Smooth muscle cell (in vitro differentiated cells): Measurements from ENCODE around the gene ELF4. TPM values are rescaled to one million over a fixed set of nuclear protein-coding genes. Genes with fewer than 3 reads are reported as not detected.
A peak's percentile ranks its signal among the peaks of the same experiment; 100 is the strongest.

Experiments
- DNase-seq: peaks from one replicate; lab custom pipeline; 2025; ENCODE audit not compliant: unreplicated experiment; lab: John Stamatoyannopoulos, UW
- H2AFZ ChIP-seq: fragments of 200-600 bp; sonication (generic); 2 replicates; pipeline ENCODE4 v1.6.0; 2016; ENCODE audit warnings: antibody characterized with exemption, low read depth, mild to moderate bottlenecking
- H3F3A ChIP-seq: fragments of 200-600 bp; sonication (generic); 2 replicates; pipeline ENCODE4 v1.6.0; 2017; ENCODE audit warnings: antibody characterized with exemption, low read depth
- H3K27ac ChIP-seq: fragments of 200-600 bp; sonication (generic); 2 replicates; pipeline ENCODE4 v1.5.1; 2016; ENCODE audit warnings: low read depth, mild to moderate bottlenecking
- H3K27me3 ChIP-seq: fragments of 200-600 bp; sonication (generic); 2 replicates; pipeline ENCODE4 v1.6.1; 2016; ENCODE audit warnings: low read depth, mild to moderate bottlenecking
- H3K36me3 ChIP-seq: fragments of 200-600 bp; sonication (generic); 2 replicates; pipeline ENCODE4 v1.5.1; 2016; ENCODE audit warnings: low read depth
- H3K4me1 ChIP-seq: fragments of 200-600 bp; sonication (generic); 2 replicates; pipeline ENCODE4 v1.5.1; 2016; ENCODE audit warnings: low read depth
- H3K4me2 ChIP-seq: fragments of 200-600 bp; sonication (generic); 2 replicates; pipeline ENCODE4 v1.6.0; 2016; ENCODE audit warnings: mild to moderate bottlenecking
- H3K4me3 ChIP-seq: fragments of 200-600 bp; sonication (generic); 2 replicates; pipeline ENCODE4 v1.5.1; 2016; ENCODE audit warnings: mild to moderate bottlenecking
- H3K79me2 ChIP-seq: fragments of 200-600 bp; sonication (generic); 2 replicates; pipeline ENCODE4 v1.6.0; 2016; ENCODE audit warnings: low read depth, mild to moderate bottlenecking
- H3K9ac ChIP-seq: fragments of 200-600 bp; sonication (generic); 2 replicates; pipeline ENCODE4 v1.6.0; 2016; ENCODE audit warnings: low read depth
- H3K9me3 ChIP-seq: fragments of 200-600 bp; sonication (generic); replicated peaks from 2 replicates; pipeline ENCODE4 v1.5.1; 2016; ENCODE audit warnings: low read depth
- H4K20me1 ChIP-seq: fragments of 200-600 bp; sonication (generic); 2 replicates; pipeline ENCODE4 v1.6.0; 2016; ENCODE audit warnings: low read depth
- WGBS: methylation state at CpG from one replicate; pipeline ENCODE4 v1.1.7; 2016; ENCODE audit warnings: low lambda C conversion rate; 5-methylcytosine and 5-hydroxymethylcytosine counted together
- polyA plus RNA-seq: library from polyadenylated mRNA; unstranded; fragments of >200 nt; fragmentation: Nextera tagmentation; extraction: Ambion mirVana; gene quantifications from 2 replicates; pipeline ENCODE4 v1.2.1, GENCODE V29; 2016
- total RNA-seq: library from RNA; depleted of rRNA; stranded (reverse); fragments of >200 nt; gene quantifications from 2 replicates; pipeline ENCODE4 v1.2.3, GENCODE V29; 2014
- TF ChIP-seq, protein P1 (sequence below): fragments of 200-600 bp; sonication (generic); IDR thresholded peaks from 2 replicates; pipeline ENCODE4 v1.5.1; 2017; ENCODE audit warnings: borderline replicate concordance, mild to moderate bottlenecking, antibody characterized with exemption; ENCODE audit not compliant: insufficient read depth, poor library complexity, severe bottlenecking

The ELF4 gene
- total and polyA plus RNA-seq, 2 experiments from 2014 or later = 12.0 to 12.6 TPM

DNA sequence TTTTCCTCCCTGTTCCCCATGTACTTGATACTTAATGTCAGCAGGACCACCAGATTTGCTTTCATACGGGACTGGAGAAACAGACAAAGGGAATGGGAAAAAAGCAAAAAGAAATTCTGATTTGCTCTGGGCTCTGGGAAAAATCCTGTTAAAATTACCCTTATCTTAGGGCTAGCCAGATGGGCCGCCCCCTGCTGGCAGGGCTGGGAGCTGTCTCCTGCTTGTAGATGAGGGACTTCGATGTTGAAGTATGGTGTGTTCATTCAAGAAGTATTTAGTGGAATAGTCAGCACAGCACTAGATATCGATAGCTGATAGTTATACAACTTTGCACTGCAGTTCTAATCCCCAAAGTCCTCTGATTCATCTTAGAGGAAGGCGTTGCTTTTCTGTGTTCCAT, 82.1 kb downstream of the ELF4 start:
- WGBS = 55% methylated on average over 5 of the region's 5 CpGs
- no peak for DNase-seq
- Histone ChIP-seq H3K36me3 (no peaks in the 10 kb centered on the region), H3F3A (no peaks in the 10 kb centered on the region), H3K4me3 (no peak overlapping the region), H4K20me1 (no peaks in the 10 kb centered on the region), H2AFZ (no peak overlapping the region), H3K9me3 (no peaks in the 10 kb centered on the region), H3K79me2 (no peaks in the 10 kb centered on the region), H3K4me2 (no peak overlapping the region), H3K9ac (no peak overlapping the region), H3K27me3 (no peaks in the 10 kb centered on the region), H3K27ac (no peak overlapping the region), H3K4me1 (no peaks in the 10 kb centered on the region)
- TF ChIP-seq, protein P1, sequence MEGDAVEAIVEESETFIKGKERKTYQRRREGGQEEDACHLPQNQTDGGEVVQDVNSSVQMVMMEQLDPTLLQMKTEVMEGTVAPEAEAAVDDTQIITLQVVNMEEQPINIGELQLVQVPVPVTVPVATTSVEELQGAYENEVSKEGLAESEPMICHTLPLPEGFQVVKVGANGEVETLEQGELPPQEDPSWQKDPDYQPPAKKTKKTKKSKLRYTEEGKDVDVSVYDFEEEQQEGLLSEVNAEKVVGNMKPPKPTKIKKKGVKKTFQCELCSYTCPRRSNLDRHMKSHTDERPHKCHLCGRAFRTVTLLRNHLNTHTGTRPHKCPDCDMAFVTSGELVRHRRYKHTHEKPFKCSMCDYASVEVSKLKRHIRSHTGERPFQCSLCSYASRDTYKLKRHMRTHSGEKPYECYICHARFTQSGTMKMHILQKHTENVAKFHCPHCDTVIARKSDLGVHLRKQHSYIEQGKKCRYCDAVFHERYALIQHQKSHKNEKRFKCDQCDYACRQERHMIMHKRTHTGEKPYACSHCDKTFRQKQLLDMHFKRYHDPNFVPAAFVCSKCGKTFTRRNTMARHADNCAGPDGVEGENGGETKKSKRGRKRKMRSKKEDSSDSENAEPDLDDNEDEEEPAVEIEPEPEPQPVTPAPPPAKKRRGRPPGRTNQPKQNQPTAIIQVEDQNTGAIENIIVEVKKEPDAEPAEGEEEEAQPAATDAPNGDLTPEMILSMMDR = peak; percentile 61

DNA sequence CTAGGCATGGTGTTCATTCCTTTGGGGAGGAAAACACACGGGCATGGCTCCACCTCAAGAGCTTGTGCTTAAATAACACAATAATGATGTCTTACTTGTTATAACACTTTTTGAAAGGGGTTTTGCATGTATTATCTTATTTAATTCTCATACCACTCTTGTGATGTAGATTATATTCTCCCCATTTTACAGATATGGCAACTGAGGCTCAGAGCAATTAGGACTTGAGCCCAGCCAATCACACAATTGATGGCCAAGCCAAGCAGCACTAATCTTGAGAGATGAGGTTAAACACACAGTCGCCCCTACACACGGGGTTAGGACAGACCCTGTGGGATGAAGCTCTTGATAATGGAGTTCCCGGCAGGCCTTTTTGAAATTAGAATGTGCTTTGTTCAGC, 82.7 kb downstream of the ELF4 start:
- Histone ChIP-seq H3K36me3 (no peaks in the 10 kb centered on the region), H3K4me3 (no peak overlapping the region), H3K79me2 (no peaks in the 10 kb centered on the region), H3K4me2 (no peak overlapping the region), H4K20me1 (no peaks in the 10 kb centered on the region), H3K27ac (no peak overlapping the region), H3K9ac (no peak overlapping the region), H3K9me3 (no peaks in the 10 kb centered on the region), H3K4me1 (no peaks in the 10 kb centered on the region), H3K27me3 (no peaks in the 10 kb centered on the region), H3F3A (no peaks in the 10 kb centered on the region), H2AFZ (no peak overlapping the region)
- TF ChIP-seq, protein P1 = no peak
- no peak for DNase-seq
- WGBS = 87% methylated on average over 4 of the region's 4 CpGs

DNA sequence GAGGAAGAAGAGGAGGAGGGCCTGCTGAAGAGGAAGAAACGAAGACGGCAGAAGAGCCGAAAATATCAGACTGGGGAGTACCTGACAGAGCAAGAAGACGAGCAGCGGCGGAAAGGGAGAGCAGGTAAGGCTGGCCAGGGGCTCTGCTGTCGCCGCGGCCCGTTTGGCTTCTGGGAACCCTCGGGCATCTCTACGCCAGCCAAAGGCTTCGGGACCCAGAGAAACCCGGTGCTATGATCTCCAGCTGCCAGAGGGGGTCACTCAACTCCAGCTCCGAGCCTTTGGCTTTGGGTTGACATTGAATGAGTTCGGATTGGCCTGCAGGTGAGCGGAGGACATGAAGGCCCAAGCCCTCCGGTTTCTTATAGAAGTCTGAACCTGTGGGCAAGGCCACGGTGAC, 85.0 kb downstream of the ELF4 start:
- no peak overlapping the region for H3K9ac ChIP-seq
- H3K9me3 ChIP-seq = no peaks in the 10 kb centered on the region
- H4K20me1 ChIP-seq = no peaks in the 10 kb centered on the region
- no peak for DNase-seq
- no peaks in the 10 kb centered on the region for H3K36me3 ChIP-seq
- H2AFZ ChIP-seq = no peak overlapping the region
- H3K4me3 ChIP-seq = no peak overlapping the region
- TF ChIP-seq, protein P1 = no peak
- no peak overlapping the region for H3K27ac ChIP-seq
- no peaks in the 10 kb centered on the region for H3K79me2 ChIP-seq
- no peak overlapping the region for H3K4me2 ChIP-seq
- H3K4me1 ChIP-seq = no peaks in the 10 kb centered on the region
- 81% methylated on average over 19 of the region's 19 CpGs for WGBS
- H3F3A ChIP-seq = no peaks in the 10 kb centered on the region
- H3K27me3 ChIP-seq = no peaks in the 10 kb centered on the region

DNA sequence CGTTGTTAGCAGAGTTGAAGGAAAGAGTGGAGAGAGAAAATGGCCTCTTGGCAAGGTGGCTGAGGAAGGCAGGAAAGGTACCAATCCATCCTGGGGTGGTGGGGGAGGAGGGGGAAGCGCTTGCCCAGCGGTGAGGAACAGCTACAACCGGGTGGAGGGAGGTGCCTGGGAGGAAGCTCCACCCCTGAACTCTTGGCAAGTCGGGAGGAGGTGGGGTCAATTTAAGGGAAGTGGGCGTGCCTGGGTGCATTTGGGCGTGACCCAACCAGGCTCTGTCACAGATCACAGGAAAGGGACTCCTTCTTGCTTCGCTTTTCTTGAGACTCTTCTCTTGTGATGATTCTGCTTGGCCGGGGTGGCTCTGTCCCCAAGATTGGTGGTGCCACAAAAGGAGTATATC, 86.2 kb downstream of the ELF4 start:
- H3K4me3 ChIP-seq = no peak overlapping the region
- TF ChIP-seq, protein P1 = no peak
- no peak overlapping the region for H3K9ac ChIP-seq

More for the DNA sequence above, 86.2 kb downstream of the ELF4 start:
- H3K9me3 ChIP-seq = no peaks in the 10 kb centered on the region
- no peaks in the 10 kb centered on the region for H3F3A ChIP-seq
- H3K4me2 ChIP-seq = no peak overlapping the region
- H3K79me2 ChIP-seq = no peaks in the 10 kb centered on the region
- no peaks in the 10 kb centered on the region for H3K36me3 ChIP-seq
- no peak overlapping the region for H2AFZ ChIP-seq
- H3K27me3 ChIP-seq = no peaks in the 10 kb centered on the region
- 52% methylated on average over 7 of the region's 9 CpGs for WGBS
- no peaks in the 10 kb centered on the region for H3K4me1 ChIP-seq
- no peak for DNase-seq
- peaks cover 9% of the 10 kb centered on the region for H4K20me1 ChIP-seq
- no peak overlapping the region for H3K27ac ChIP-seq
